ENCODE data around the gene NEMP1. TPM values are rescaled to one million over a fixed set of nuclear protein-coding genes. Genes with fewer than 3 reads are reported as not detected.
"Not testable (repeated sequence)": the region's sequence is repeated elsewhere in the genome, so short reads cannot be mapped to it uniquely, and the experiment has no call there.

NEMP1 gene, protein sequence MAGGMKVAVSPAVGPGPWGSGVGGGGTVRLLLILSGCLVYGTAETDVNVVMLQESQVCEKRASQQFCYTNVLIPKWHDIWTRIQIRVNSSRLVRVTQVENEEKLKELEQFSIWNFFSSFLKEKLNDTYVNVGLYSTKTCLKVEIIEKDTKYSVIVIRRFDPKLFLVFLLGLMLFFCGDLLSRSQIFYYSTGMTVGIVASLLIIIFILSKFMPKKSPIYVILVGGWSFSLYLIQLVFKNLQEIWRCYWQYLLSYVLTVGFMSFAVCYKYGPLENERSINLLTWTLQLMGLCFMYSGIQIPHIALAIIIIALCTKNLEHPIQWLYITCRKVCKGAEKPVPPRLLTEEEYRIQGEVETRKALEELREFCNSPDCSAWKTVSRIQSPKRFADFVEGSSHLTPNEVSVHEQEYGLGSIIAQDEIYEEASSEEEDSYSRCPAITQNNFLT
- total RNA-seq, result 10 to 100 TPM; 79.0 to 81.1 TPM

DNA sequence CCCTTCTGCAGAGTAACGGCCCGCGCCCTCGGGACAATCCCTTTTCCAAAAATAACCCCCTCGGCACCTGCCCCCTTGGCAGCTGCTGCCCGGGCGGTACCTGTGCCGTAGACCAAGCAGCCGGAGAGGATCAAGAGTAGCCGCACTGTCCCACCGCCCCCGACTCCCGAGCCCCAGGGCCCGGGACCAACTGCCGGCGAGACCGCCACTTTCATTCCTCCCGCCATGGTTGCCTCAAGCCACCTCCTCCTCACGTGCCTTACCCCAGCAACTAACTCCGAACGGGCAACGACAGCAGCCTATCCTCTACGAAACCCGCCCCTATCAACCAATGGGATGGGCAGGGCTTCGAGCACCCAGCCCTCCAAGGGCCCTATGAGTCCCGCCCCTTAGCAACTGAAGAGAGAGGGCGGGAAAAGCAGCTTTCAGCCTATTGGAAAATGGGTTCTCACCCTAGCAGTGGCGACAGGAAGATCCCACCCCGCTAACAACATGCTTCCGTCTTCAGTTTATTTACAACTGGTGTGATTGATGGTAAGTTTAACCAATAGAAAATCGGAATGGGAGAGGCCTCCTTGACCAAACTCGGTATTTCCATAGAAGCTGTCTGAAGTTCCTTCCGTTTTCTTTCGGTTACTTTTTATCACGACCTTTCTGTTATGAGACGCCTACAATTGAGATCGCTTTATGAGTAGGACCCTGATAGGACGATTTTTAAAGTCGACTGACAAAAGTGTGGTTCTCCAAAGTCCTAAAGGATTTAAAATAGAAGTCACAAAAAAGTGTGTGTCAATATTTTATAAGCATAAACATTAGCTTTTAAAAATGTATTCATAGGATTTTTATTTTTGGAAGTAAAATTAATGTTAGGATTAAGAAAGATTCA, at the start of gene NEMP1:
NEMP1 (minus strand) TSS at position 273 of the 886 bp plus-strand sequence; CDS start at position 227, 46 bp downstream.
- Mint-ChIP-seq H3K36me3 (ENCODE audit: low read depth) (peaks cover 26% of the 10 kb centered on the region), H3K27ac (peak within 1 kb of the TSS; percentile 94), H3K4me3 (peak within 1 kb of the TSS; percentile 97), H3K27me3 (no peaks in the 10 kb centered on the region), H3K4me1 (peaks cover 29% of the 10 kb centered on the region), H3K9me3 (ENCODE audit: low read depth) (no peaks in the 10 kb centered on the region)
- peak; percentile 97 for DNase-seq
- intact Hi-C loops (cut with DNase I, micrococcal nuclease), result loop anchor here (1.0 to 2.0 kb wide), 8 partner anchors 9 to 442 kb away; partner anchors contain the start of genes NACA (in 1 of the 2) and PTGES3 (in 1 of the 2)
- POLR2A ChIA-PET, result interaction anchor here (0.5 to 3.2 kb wide), 14 partner anchors 9 to 401 kb away, joined by 3 to 35 read pairs (median 5); partner anchors contain the start of genes NACA, PTGES3 and STAT6
- peak; percentile 95 for ATAC-seq
- CTCF ChIA-PET, result interaction anchor here (0.6 to 26.8 kb wide), 21 partner anchors 8 to 444 kb away, joined by 3 to 411 read pairs (median 4); partner anchors contain the start of genes NAB2, NACA and STAT6

DNA sequence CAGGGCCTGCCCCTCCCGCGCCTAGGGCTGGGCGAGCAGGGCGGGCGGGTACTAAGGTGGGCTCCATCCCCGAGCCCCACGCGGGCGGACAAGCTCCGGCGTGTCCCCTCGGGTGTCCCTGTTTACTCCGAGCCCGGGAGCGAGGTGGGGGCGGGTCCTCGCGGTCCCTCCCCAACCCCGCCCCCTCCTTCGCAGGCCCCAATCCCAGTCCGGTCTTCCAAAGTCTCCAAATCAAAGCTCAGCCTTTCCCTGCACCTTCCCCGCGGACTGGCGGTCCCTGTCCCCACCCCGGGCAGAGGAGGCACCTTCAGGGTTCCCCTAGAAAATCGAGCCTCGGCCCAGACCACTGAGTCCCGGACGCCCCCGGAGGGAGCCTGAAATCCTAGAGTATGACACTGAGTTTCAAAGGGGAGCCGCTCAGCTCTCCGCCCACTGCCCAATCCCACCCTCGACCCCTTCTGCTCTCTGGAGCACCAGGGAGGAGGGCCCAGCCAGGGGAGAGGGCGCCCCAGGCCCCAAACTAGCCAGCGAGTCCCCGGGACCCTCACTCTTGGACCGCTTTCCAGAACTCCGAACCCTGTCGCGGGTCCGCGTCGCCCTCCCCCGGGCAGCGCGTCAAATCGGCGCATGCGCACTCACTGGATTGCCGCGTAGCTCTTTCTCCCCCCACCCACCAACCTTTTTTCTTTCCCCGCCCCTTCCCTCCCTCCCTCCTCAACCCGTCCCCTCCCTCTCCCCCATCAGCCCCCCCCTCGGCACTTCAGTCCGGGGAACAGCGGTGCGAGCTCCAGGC, 49.3 kb upstream of the NEMP1 start, which contains the start of gene LRP1:
LRP1 (plus strand) TSS at position 758 of the 793 bp plus-strand sequence. CDS start 482 bp downstream, outside the sequence.
- H3K9me3 Mint-ChIP-seq (ENCODE audit: low read depth), result peaks cover 9% of the 10 kb centered on the region
- peak within 1 kb of the TSS; percentile 77 for H3K4me3 Mint-ChIP-seq
- peaks cover 28% of the 10 kb centered on the region for H3K4me1 Mint-ChIP-seq
- H3K27me3 Mint-ChIP-seq, result peaks cover 9% of the 10 kb centered on the region
- POLR2A ChIA-PET, result interaction anchor here (0.5 to 2.2 kb wide), 4 partner anchors 17 to 438 kb away, joined by 3 to 15 read pairs (median 3); partner anchors contain the start of gene STAT6
- ATAC-seq (peak; percentile 68), DNase-seq (peak; percentile 85)
- H3K36me3 Mint-ChIP-seq (ENCODE audit: low read depth), result peaks cover 5% of the 10 kb centered on the region
- intact Hi-C loops (cut with DNase I, micrococcal nuclease), result loop anchor here in 1 of 2 experiments (1.0 to 5.0 kb wide), 2 partner anchors 16 to 99 kb away; partner anchors contain the start of gene SHMT2
- no peak within 1 kb of the TSS for H3K27ac Mint-ChIP-seq
- CTCF ChIA-PET, result interaction anchor here (0.9 to 9.7 kb wide), 7 partner anchors 16 to 126 kb away, joined by 3 to 156 read pairs (median 7); partner anchors contain the start of gene STAT6

DNA sequence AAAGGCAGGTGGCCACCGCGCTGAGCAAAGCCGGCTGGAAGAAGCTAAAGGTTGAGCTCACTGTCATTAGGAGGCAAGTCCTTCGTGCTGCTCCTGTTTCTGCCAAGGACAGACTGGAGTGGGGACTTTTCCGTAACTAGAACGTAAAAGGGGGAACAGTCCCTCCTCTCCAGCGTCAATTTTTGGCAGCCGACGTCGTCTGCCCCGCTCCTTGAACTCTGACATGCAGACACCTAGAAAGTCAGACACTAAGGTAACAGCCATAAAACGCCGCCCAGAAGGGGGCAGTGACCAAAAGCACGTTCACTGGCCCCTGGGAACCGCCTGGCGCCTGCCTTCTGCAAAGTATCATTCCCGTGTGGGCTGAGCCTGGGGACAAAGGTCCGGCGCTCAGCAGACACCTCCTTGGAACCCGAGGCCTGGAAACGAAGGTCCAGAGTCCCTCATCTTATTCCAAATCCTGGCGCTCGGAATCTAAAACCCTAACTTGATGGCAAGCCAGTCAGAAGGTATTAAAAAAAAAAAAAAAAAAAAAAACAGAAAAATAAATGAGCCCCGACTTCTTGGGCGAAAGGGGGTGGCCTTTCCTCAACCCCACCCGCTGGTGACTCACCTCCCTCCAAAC, 48.6 kb upstream of the NEMP1 start:
- Mint-ChIP-seq H3K27ac (no peak overlapping the region), H3K27me3 (peaks cover 9% of the 10 kb centered on the region), H3K9me3 (ENCODE audit: low read depth) (peaks cover 9% of the 10 kb centered on the region), H3K4me1 (peaks cover 28% of the 10 kb centered on the region), H3K4me3 (peak overlapping the region; percentile 77), H3K36me3 (ENCODE audit: low read depth) (peaks cover 5% of the 10 kb centered on the region)
- POLR2A ChIA-PET, result interaction anchor here (0.6 to 2.2 kb wide), 2 partner anchors 16 to 402 kb away, joined by 3 to 15 read pairs; partner anchors contain the start of gene STAT6
- intact Hi-C loops (cut with DNase I, micrococcal nuclease), result loop anchor here in 1 of 2 experiments (5.0 kb wide), 1 partner anchor 100 kb away; the partner anchor contains the start of gene SHMT2
- peak; percentile 78 for DNase-seq
- peak; percentile 40 for ATAC-seq
- CTCF ChIA-PET, result interaction anchor here (0.6 to 9.7 kb wide), 8 partner anchors 12 to 122 kb away, joined by 3 to 156 read pairs (median 4); partner anchors contain the start of gene STAT6

DNA sequence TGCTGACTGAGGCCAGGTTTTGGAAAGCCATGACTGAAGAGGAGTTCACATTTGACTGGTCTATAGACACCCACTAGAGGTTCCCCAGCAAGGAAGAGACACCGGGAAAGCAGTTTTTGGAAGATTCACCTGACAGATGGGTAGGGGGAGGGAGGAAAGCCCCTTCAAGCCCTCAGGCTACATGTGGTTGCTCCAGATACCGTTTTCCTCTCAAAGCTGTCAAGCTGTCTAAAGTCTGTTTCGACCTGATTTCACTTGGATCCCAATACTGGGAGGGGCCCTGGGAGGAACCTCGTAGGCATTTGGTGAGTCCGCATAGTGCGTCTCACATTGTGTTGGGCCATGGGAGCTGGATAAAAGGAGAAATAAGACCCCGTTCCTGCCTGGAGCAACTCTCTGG, 48.0 kb upstream of the NEMP1 start:
- no peak for ATAC-seq
- DNase-seq, result no peak
- Mint-ChIP-seq H3K4me1 (peaks cover 28% of the 10 kb centered on the region), H3K36me3 (ENCODE audit: low read depth) (peaks cover 5% of the 10 kb centered on the region), H3K4me3 (peak overlapping the region; percentile 77), H3K27ac (no peak overlapping the region), H3K9me3 (ENCODE audit: low read depth) (peaks cover 9% of the 10 kb centered on the region), H3K27me3 (peaks cover 9% of the 10 kb centered on the region)
- ChIA-PET POLR2A (interaction anchor here (2.2 kb wide), 1 partner anchor 15 kb away, joined by 15 read pairs; the partner anchor contains the start of gene STAT6), CTCF (interaction anchor here (0.7 to 9.7 kb wide), 9 partner anchors 10 to 122 kb away, joined by 3 to 156 read pairs (median 5); partner anchors contain the start of gene STAT6)
- intact Hi-C loops (cut with DNase I, micrococcal nuclease), result loop anchor here in 1 of 2 experiments (5.0 kb wide), 1 partner anchor 101 kb away; the partner anchor contains the start of gene SHMT2

DNA sequence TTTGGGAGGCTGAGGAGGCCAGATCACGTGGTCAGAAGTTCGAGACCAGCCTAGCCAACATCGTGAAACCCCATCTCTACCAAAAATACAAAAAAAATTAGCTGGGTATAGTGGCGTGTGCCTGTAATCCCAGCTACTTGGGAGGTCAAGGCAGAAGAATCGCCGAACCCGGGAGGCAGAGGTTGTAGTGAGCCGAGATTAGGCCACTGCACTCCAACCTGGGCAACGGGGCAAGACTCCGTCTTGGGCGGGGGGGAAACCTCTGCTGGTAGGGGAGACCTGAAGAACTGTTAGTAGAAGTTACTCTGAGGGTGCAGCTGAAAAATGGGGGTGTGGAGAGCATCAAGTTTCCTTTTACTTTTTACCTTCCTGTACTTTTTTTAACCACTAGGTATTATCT, 47.5 kb upstream of the NEMP1 start:
- DNase-seq (no peak), ATAC-seq (no peak)
- Mint-ChIP-seq H3K4me1 (peaks cover 27% of the 10 kb centered on the region), H3K27ac (no peak overlapping the region), H3K9me3 (ENCODE audit: low read depth) (peaks cover 9% of the 10 kb centered on the region), H3K27me3 (peaks cover 9% of the 10 kb centered on the region), H3K36me3 (ENCODE audit: low read depth) (peaks cover 5% of the 10 kb centered on the region), H3K4me3 (no peak overlapping the region)
- ChIA-PET POLR2A (interaction anchor here (0.6 kb wide), 1 partner anchor 114 kb away, joined by 5 read pairs; no protein-coding TSS in a partner anchor), CTCF (interaction anchor here (0.6 to 9.7 kb wide), 7 partner anchors 11 to 289 kb away, joined by 3 to 156 read pairs (median 5); partner anchors contain the start of gene STAT6)
- intact Hi-C loops (cut with DNase I, micrococcal nuclease), result loop anchor here in 1 of 2 experiments (5.0 kb wide), 1 partner anchor 101 kb away; the partner anchor contains the start of gene SHMT2

DNA sequence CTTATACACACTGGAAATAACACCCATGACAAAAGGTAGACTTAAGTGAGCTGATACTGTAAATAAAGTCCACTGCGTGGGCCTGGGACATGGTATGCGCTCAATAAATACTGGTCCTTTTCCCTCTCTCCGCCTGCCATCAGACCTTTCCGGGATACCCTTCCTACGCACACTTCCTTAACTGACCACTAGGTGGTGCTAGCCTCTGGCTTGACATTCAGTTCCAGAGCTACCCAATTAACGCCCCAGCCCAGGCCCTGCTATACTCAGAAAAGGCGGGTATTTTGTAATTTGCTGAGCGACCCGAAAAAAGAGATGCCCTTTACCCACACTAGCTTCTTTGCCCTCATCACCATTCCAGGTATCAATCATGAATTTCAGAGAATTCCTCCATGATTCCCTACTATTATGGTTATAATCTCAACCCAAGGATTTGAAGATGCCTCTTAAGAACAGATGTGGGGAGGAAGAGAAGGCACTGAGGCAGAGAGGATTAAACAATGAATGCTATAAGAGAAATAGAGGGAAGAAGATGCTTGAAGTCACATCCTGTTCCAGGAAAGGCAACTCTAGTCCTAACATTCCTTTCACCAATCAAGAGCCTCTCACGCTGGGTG, 45.8 kb upstream of the NEMP1 start:
- Mint-ChIP-seq H3K4me3 (peak overlapping the region; percentile 1), H3K4me1 (peaks cover 14% of the 10 kb centered on the region), H3K27ac (no peak overlapping the region), H3K27me3 (peaks cover 9% of the 10 kb centered on the region), H3K36me3 (ENCODE audit: low read depth) (peaks cover 5% of the 10 kb centered on the region), H3K9me3 (ENCODE audit: low read depth) (peaks cover 9% of the 10 kb centered on the region)
- DNase-seq (peak; percentile 87), ATAC-seq (peak; percentile 77)
- intact Hi-C loops (cut with DNase I, micrococcal nuclease), result loop anchor here (1.0 to 2.0 kb wide), 4 partner anchors 49 to 114 kb away; no protein-coding TSS in a partner anchor
- CTCF ChIA-PET, result interaction anchor here (0.6 to 9.7 kb wide), 36 partner anchors 8 to 503 kb away, joined by 3 to 156 read pairs (median 4); partner anchors contain the start of genes NEMP1, STAC3, STAT6 and TAC3
- POLR2A ChIA-PET, result interaction anchor here (0.6 to 0.7 kb wide), 3 partner anchors 26 to 99 kb away, joined by 3 read pairs; no protein-coding TSS in a partner anchor

DNA sequence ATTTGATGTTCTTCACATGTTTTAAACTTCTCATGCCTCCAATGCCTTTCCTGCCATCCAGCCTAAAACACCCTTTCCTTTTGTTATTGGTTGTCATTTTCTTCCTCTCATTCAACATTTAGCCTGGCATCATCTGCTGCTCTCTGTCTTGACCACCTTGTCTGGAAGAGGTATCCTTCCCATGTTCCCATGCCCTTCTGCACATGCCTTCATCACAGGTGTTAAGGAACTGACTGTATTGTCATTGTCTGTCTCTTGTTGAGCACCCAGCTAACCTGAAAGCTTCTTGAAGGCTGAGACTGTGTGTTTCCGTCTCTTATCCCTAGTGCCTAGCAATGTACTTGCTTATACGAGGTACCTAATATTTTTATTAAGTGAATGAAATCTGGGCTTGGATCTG, 45.2 kb upstream of the NEMP1 start:
- POLR2A ChIA-PET, result interaction anchor here (0.6 to 0.7 kb wide), 2 partner anchors 25 to 89 kb away, joined by 3 read pairs; no protein-coding TSS in a partner anchor
- H3K4me1 Mint-ChIP-seq, result peaks cover 19% of the 10 kb centered on the region
- intact Hi-C loops (cut with DNase I, micrococcal nuclease), result loop anchor here (1.0 to 2.0 kb wide), 4 partner anchors 49 to 115 kb away; no protein-coding TSS in a partner anchor
- H3K36me3 Mint-ChIP-seq (ENCODE audit: low read depth), result peaks cover 5% of the 10 kb centered on the region
- CTCF ChIA-PET, result interaction anchor here (0.6 to 9.7 kb wide), 34 partner anchors 8 to 467 kb away, joined by 3 to 156 read pairs (median 4); partner anchors contain the start of genes NEMP1, STAC3 and STAT6
- ATAC-seq, result no peak
- peaks cover 9% of the 10 kb centered on the region for H3K9me3 Mint-ChIP-seq (ENCODE audit: low read depth)
- H3K27me3 Mint-ChIP-seq, result peaks cover 9% of the 10 kb centered on the region
- no peak overlapping the region for H3K4me3 Mint-ChIP-seq
- no peak for DNase-seq
- no peak overlapping the region for H3K27ac Mint-ChIP-seq

DNA sequence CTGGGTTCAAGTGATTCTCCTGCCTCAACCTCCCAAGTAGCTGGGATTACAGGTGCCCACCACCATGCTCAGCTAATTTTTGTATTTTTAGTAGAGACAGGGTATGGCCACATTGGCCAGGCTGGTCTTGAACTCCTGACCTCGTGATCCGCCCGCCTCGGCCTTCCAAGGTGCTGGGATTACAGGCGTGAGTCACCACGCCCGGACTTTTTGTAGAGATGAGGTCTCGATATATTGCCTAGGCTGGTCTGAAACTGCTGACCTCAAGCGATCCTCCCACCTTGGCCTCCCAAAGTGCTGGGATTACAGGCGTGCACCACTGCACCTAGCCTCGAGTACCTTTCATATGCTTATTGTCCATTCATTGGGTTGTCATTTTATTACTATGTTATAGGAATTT, 42.1 kb upstream of the NEMP1 start:
- H3K27ac Mint-ChIP-seq; H3K36me3 Mint-ChIP-seq (ENCODE audit: low read depth); H3K9me3 Mint-ChIP-seq (ENCODE audit: low read depth); H3K4me3 Mint-ChIP-seq; ATAC-seq; H3K27me3 Mint-ChIP-seq; DNase-seq; intact Hi-C loops (cut with DNase I, micrococcal nuclease): not testable (repeated sequence)
- peaks cover 15% of the 10 kb centered on the region for H3K4me1 Mint-ChIP-seq
- CTCF ChIA-PET, result interaction anchor here (0.6 to 9.7 kb wide), 10 partner anchors 9 to 112 kb away, joined by 3 to 156 read pairs (median 3); partner anchors contain the start of gene NEMP1
- POLR2A ChIA-PET, result interaction anchor here (0.7 kb wide), 1 partner anchor 10 kb away, joined by 3 read pairs; the partner anchor contains the start of gene STAT6
